Ureter (tissue), 1 donor: ENCODE results near the gene NAV3. TPM values are rescaled to one million over a fixed set of nuclear protein-coding genes. Genes with fewer than 3 reads are reported as not detected.

Source experiments
- DNase-seq: peaks from one replicate; pipeline ENCODE4 v3.0.0-alpha.2; 2020; ENCODE audit warnings: low spot score
- total RNA-seq: library from RNA; stranded (reverse); gene quantifications from one replicate; pipeline ENCODE4 v1.2.4, GENCODE V29; 2023
- donor health status: DM: yes; HTN: yes; CAD: no.

NAV3 gene
- total RNA-seq, 1 donor from 2014 or later = 43.1 TPM

DNA sequence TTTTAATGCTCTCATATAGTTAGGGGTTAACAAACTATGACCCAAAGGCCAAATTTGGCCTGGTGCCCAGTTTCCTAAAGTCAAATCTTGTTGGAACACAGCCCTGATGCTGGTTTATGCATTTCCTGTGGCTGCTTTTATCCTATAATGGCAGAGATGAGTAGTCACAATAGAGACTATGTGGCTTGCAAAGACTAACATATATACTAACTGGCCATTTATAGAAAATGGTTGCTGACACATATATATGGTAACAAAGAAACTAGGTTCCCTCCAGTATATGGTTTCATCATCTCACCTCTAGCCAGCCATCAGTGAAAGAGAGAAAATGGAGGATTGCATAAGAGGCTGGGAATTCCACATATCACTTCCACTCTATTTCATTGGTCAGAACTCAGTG lies 10.8 kb downstream of the NAV3 start:
- DNase-seq = no peak

DNA sequence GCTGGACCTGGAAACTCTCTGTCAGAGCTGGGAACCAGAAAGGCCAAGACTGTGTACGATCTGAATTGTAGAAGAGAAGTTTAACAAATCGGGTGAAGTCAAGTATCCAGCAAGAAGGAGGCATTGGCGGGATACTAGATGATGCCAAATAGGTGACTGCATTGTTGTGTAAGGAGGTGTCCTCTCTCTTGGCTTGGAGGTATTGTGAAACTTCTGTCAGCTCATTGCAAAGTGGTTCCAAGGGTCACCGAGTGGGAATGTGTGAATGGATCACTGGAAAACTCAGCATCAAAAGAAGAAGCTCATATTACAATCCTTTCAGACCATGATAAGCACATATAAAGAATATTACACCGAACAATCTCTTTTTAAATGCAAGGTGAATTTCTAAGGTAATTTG lies 11.7 kb downstream of the NAV3 start:
- no peak for DNase-seq

DNA sequence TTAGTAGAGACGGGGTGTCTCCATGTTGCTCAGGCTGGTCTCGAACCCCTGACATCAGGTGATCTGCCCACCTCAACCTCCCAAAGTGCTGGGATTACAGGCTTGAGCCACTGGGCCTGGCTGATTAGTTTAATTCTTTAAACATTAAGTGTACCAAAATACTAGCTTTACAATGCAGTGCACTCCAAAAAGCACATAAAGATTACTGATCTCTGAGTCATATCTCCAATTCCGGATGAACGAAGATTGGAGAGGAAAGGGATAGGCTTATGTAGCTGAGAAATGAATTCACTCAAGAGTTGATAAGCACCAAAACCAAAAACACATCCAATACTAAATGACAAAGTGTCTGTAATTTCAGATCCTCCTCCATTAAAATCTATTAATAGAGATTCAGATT lies 15.1 kb downstream of the NAV3 start:
- DNase-seq = no peak

DNA sequence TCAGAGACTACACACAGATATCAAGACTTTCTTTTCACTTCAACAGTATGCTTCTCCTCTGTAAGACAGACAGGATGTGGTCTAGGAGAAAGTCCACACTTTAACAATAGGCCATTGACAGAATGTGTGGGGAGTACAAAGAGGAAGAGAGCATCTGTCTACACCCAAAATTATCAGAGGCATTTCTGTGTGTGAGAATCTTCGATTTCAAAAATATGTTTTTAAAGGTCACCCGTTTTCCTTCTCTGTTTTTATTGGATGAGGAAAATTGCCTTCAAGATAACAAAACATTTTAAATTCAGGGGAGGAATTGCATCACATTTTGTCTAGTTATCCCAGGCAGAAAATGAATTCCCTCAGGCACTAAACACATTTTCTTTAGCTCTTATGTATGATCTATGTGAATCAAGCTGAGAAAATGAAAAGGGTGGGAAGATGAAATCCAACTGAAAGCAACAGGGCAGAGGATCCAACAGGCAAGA lies 16.4 kb downstream of the NAV3 start:
- no peak for DNase-seq

DNA sequence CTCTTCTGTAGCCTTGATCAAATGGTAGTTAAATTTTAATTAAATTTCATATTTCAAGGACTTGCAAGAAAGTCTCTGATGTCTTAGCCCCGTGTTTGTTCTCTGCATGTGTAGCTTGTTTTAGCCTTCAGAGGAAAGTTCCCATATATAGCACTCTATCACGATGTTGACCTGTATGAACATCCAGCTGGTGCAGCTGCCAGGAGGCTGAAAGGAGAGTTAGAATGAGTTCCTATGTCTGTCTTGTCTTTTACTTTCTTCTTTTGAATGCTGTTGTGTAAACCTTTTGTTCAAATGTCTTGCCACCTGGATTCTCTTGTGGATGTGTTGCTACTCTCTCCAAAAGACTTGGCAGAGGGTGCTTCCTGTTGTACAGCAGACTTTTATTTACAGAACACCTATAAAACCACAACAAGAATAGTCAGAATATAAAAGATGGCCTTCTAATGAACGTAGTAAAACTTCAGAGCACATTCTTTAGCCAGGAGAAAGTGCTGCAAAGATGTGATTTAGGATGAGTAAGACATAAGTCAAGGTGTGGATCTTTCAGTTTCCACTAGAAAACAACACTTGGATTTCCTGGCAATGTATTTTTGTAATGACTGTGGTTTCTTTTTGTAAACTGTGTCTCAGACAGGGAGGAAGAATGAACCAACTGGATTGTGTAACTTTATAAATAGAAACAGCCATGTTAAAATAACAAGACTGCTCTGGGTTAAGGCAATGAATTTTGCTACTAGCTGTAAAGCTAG lies 17.2 kb downstream of the NAV3 start:
- DNase-seq = no peak

DNA sequence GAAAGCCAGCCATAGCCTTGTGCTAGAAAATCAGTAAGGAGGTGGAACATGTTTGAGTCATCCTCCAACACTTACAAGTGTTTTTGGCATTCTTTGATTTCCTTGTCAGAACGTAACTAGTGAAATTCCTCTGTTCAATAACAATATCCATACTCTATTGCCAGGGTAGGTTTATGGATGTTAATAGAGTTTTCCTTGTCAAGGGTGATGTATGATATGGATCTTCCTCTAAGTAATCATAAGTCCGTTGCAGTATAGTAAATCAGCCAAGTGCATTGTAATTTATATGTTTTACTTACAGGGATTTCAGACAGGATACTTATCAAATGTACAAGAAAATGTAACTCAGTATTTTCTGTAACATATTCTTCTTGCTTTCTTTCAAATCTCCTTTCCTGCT lies 19.4 kb downstream of the NAV3 start:
- no peak for DNase-seq

DNA sequence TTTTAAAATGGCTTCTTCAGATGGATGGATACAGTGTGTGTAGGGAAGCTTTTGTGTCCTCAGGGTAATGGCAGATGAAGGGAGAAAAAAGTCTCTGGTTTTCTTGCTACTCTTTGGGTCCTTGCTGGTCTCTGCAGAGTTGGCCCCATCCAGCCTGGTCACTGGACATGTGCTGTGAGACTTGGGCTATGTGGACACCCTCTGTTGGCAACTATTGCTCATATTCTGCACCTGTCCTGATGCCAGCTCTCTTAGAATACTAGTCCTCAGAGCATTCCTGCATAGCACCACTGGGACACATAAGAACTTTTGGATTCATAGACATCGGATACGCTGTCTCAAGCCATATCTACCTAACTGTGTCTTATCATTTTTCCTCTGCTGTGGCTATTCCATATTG lies 20.0 kb downstream of the NAV3 start:
- DNase-seq = no peak

DNA sequence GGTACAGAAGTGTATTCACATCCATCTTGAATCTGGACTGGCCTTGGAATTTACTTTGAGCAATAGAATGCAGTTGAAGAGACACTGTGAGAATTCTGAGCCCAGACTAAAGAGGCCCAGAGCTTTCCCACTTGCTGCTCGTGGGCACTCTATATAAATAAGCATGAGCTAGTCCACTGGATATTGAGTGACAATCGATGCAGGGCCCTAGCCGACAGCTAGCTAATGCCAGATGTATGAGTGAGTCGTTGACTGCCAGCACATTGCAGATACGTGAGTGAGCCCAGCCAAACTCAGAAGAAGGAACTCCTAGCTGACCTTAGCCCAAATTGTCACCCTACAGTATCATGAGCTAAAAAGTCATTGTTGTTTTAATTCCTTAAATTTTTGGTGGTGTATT lies 24.9 kb downstream of the NAV3 start:
- no peak for DNase-seq

DNA sequence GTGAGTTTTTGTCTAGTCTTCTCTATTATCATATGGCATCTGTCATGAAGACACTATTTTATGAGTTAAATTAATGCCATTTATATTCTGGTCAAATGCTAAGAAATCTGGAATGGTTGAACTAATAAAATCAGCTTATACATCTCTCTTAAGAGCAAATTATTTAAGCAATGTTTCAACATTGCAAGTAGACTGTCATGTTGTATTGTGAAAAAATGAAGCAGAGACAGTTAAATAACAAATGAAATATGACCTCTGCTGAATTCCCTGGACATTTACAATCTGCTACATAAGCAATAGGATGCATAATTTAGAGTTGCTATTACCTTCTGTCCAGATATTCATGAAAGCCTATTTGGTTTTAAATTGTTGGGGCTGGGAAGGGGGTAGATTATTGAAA lies 30.6 kb downstream of the NAV3 start:
- no peak for DNase-seq

DNA sequence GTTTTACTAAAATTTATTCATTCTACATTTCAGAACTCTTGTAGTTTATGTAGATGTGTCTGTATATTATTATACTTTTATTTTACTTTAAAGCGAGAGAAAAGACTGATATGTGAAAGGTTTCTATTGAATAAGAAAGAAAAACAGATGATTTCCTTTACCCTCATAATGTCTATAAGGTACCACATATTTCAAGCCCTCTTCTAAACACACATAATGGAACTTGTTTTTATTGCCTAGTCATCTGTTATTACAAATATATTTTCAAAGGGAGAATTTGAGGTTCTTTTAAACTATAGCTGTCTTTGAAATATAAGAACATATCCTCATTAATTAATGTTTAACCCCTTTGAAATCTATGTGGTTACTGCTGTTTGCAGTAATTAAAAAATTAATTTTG lies 34.5 kb downstream of the NAV3 start:
- no peak for DNase-seq

DNA sequence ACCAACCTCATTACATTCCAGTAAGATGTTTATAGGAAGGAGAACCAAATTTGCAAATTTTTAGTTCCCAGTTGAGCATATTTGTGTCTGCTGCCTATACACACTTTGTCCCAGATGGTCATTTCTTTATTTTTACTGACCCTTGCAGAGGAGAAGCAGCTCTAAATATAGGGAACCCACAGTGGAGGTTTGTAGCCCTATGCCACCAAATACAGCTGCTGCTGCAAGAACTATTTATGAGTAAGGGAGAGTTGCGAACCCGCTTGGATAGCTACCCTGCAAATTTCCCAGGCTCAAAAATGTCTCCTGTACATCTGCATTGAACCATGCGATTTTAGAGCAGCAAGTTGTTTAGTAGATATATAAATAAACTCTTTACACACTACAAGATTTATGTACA lies 48.2 kb downstream of the NAV3 start:
- no peak for DNase-seq

DNA sequence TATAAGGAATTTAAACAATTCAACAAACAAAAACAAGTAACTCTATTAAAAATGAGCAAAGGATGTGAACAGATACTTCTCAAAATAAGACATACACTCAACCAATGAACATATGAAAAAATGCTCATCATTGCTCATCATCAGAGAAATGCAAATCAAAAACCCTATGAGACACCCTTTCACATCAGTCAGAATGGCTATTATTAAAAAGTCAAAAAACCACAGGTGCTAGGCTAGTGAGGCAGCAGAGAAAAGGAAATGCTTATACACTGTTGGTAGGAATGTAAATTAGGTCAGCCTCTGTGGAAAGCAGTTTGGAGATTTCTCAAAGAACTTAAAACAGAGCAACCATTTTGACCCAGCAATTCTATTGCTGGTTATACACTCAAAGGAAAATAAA lies 52.0 kb downstream of the NAV3 start:
- DNase-seq = no peak

DNA sequence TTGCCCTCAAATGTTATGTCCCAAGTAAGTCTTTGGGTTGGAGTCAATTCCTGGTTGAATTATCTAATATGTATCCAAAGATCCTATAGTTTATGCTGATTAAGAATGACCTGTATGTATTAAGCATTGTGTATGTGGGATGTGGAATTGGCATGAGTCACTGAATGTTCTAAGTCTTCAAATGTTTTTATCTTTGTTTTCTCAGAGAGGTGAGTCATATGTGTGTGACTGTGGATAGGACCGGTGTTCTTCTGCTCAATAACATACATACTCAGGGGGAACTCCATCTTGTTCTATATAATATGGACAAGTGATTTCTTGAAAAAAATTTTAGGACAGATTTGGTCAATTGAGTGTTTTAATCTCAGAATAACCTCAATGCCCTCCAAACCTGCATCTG lies 57.9 kb downstream of the NAV3 start:
- no peak for DNase-seq

DNA sequence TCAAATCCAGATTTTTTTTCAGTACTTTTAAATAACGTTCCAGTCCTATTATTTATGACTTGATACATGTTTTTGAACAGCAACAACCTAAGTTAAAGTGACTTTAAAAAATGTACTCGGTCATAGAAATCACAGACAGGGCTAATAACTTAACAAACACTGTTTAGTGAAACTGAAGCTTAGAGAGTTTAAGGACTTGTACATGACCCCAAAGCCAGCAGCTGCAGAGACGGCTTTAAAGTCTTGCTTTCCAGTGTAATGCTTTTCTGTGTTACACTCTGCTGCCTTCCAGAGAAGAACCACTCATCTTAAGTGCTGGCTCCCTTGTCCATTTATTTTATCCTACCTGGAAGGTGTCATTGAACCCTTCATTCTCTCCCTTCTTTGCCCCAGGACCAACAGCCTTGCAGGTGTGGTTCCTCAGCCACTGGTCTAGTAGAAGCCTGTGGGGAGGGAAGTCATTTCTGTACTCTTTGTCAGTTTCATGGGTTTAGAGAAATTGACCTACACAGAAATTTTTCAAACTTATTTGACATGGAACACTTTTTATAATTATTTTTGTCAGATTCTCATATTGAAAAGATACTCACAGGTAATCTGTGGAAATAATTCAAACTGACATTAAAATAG lies 60.9 kb downstream of the NAV3 start:
- no peak for DNase-seq

DNA sequence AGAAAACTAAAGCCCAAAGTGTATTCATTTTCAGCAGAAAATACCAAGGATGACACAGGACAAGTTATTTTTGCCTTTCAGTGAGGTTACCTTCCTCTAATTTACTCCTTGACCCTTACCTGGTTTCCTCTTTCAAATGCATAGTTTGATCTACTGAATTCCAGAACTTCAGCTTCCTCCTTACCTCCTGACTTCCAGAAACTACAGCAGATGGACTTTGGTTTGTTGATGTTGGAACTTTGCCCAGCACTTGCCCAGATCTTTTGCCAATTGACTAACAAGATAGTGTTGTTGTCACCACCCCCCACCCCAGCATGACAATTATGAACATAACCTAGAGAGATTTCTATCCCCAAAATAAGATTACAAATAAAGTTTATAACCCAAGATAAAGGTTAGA lies 63.2 kb downstream of the NAV3 start:
- DNase-seq = no peak

DNA sequence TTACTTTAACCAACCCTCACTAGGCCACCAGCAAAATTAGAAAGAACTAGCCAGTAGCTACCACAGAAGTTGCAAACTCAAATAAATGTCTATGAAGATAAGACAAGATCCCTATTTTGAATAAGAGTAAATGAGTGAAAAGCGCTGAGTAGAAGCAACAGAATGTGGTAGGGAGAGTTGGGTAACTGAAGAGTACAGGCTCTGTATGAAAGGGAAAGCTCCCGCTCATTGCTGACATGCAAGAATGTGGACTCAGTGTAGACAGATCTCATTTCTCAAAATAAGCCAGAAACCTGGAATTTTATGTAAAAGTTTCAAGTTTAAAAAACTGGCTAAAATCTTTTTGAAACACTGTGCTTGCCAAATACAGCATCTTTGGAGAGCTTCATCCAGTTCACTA lies 63.9 kb downstream of the NAV3 start:
- no peak for DNase-seq

DNA sequence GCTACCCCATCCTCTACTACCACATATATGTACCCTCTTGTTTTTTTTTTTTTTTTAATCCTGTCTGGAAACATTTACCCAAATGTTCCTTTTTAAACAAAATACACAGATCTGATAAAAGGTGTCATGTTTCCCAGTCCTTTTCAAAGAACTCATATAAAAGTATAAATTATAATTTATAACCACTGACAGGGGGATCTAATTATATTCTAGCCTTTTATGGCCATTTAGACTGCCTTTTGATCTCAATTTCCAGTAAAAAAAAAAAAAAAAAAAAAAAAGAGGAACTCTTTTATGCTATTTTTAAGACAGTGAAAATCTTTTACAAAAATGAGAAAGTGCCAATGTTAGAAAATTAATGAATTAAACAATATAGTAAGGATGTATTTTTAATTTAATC lies 65.0 kb downstream of the NAV3 start:
- DNase-seq = no peak

DNA sequence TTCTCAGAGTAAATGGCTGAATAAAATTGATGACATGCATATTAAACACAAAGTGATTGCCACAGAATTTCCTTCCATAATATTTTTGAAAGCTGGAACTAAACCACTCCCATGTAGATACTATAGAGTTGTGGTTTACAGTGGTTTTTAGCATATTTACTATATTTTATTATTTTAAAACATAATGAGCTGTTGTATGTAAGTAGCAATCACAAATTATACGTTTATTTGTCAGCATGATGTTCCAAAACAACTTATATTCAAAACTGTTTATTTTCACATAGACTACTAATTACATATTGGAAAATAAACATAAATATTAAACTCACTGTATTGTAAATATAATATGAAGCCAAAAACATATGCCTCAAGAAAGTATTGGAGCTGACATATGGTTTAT lies 77.2 kb downstream of the NAV3 start:
- no peak for DNase-seq

DNA sequence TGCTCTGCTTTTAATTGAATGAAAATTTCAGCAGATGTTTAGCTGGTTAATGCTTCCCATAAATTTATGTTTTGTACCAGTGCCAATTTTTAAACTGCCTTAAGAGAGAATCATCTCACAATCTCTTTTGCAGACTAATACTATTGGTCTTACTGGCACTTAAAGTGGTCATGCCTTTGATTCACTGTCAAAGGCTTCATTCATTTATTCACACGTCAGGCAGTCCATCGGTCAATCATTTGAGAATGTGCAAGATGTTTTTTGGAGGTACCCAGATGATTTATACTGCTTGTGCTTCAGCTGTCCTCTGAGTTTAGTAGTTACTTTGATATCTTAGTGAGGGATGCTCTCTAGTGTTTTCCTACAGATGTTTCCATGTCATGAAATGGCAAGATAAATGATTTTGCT lies 83.4 kb downstream of the NAV3 start:
- no peak for DNase-seq

DNA sequence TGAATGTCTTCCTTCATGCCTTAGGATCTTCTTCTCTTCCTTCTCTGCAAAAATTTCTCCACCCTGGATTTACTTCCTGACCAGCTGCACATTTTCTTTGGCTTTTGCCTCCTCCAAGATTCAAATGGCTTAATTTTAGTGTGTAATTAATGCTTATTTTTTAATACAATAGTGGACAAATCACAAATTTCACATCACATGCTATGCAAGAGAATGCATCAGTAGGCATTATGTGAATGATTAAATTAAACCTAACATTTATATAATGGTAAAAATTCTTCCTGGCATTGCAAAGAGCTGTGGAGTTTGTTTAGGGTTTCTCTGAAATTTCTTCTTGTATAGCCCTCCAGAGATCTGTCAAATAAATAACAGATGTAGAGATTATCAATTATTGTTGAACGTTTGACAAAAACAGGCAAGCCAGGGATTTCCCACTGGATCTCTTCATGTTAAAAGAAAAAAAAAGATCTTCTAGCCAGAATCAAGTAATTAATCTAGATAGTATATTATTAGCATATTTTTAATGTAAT lies 84.4 kb downstream of the NAV3 start:
- no peak for DNase-seq

DNA sequence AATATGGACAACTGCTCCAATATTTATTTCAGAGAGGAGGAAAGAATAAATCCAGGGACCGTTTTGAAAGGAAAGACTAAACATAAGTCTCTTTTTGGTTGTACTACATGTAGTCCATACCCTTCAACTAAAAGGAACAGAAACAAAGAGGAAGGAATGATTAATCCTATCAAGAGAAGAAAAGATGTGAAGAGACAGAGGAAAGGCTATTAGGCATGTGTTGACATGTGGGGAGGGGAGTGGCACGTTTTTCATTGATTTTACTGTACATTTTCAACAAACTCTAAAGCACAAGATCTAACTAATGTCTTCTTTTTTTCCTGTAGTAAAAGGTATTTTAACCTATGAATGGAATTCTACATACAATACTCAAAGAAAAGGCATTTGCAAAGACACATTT lies 85.6 kb downstream of the NAV3 start:
- no peak for DNase-seq

DNA sequence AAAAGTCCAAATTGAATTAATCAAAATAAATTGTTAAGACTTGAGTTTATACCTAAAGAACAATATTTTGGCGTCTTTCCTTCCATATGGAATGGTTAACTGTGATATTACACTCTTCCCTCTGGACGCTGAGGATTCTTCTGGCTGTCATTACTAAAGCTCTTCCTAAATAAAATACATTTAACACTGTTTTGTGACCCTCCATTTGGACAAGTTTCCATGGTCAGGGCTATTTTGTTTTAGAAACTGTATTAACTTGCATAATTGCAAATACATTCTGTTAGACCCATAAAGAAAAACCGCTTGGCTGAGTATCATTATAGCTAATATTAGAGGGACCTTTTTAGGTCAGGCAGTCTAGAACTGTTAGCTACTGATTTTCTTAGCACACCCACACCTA lies 87.4 kb downstream of the NAV3 start:
- DNase-seq = no peak

DNA sequence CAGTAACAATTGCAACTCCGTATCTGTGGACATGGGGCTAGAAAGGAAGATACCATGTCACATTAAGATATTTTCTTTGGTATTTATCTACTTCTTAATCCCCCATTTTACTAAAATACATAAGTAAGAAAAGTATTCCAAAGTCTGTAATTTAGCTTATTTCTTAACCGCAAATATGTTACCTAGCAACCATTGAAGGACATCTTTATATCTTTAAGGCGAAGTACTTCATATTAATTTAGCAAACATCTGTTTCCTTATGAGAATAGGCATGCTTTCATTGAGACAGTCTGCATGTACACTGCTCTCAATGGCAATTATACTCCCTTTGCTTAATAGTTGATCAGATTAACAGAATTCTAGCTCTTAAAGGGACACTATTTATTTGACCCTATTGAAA lies 88.8 kb downstream of the NAV3 start:
- no peak for DNase-seq

DNA sequence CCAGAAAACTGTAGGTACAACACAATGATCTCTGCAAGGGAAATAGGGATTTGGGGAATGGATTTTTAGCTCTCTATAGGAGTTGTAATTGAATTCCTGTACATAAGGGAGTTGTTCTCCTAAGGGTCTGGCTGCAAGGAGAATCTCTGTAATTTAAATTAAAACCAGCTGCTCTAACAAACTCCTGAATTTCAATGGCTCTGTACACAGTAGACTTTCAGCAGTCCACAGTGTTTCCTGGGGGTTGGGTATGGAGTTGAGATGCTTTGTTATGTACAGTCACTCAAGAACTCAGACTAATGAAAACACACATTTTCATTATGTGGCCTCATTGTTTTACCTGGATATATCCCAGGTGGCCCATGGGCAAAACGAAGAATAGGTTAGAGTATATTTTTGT lies 93.2 kb downstream of the NAV3 start:
- DNase-seq = no peak
